GM10266 (cell line): Measurements from ENCODE around the gene ASGR1.

Experiments
- DNase-seq: peaks from one replicate; pipeline ENCODE4 v3.0.0; 2012; ENCODE audit errors: extremely low spot score
- TF ChIP-seq, protein P1 (sequence below): IDR thresholded peaks from 2 replicates; pipeline ENCODE4 v1.5.1; 2012; ENCODE audit warnings: mild to moderate bottlenecking, low read depth; ENCODE audit not compliant: control insufficient read depth, insufficient read depth; ENCODE audit errors: missing control alignments

The ASGR1 gene

DNA sequence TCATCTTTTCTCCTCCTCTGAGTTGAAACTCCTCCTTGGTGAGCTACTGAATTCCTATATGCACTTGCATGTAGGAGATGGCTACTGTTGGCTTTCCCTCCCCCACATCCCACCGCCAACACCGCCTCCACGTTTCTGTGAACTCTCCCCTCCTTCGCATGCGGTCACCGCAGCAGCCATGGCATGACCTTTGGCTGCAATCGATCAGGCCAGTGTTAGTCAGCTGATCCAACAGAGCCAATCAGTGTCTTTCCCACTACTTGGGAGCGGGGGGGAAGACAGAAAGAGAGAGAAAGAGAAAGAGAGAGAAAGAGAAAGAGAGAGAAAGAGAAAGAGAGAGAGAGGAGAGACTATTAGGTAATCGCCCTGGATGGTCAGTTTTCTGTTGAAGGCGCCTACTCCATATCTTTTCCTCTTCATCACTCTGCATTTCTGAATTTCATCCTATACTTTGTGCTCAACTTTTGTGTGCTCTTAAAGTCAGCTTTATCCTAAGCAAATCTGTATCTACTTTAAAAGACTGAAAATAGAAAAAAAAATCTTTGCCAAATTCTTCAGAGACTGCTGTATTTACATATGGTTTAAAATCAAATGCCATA is 22.7 kb downstream of the ASGR1 start:
- TF ChIP-seq, protein P1, sequence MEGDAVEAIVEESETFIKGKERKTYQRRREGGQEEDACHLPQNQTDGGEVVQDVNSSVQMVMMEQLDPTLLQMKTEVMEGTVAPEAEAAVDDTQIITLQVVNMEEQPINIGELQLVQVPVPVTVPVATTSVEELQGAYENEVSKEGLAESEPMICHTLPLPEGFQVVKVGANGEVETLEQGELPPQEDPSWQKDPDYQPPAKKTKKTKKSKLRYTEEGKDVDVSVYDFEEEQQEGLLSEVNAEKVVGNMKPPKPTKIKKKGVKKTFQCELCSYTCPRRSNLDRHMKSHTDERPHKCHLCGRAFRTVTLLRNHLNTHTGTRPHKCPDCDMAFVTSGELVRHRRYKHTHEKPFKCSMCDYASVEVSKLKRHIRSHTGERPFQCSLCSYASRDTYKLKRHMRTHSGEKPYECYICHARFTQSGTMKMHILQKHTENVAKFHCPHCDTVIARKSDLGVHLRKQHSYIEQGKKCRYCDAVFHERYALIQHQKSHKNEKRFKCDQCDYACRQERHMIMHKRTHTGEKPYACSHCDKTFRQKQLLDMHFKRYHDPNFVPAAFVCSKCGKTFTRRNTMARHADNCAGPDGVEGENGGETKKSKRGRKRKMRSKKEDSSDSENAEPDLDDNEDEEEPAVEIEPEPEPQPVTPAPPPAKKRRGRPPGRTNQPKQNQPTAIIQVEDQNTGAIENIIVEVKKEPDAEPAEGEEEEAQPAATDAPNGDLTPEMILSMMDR, result no peak
- no peak for DNase-seq

DNA sequence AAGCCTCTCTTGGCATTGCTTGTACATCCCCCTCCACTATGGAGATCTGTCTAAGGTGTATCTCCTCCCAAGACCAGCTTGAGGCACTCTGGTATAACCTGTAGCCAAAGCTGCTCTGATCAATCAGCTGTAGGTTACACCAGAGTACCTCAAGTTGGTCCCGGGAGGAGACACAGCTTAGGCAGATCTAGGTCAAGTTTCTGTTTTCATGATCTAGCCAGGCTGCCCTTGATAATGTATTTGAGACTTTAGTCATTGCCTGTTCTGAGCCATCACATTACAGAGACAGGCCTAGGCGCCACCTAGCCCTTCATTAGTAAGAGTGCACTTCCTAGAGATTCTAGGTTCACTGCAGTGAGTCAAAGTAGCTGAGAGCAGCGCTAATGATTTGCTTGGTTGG is 31.4 kb downstream of the ASGR1 start:
- DNase-seq, result no peak
- TF ChIP-seq, protein P1, result no peak

DNA sequence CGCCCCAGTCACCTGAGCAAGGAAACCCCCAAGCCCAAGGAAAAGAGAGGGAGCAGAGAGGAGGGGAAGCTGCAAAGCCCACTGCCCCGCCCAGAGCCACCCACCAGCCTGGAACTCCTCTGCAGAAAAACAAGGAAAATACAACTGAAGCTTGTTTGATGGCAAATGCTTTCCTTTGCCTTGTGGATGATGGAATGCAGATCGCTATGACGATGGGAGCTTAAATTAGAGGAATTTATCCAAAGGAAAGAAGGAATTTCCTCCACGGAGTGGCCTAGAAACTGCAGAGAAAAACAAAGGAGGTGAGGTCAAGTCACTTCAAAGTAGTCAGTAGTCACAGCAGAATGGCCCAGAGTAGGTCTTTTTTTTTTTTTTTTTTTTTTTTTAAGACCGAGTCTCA is 33.1 kb downstream of the ASGR1 start:
- DNase-seq, result no peak
- TF ChIP-seq, protein P1, result no peak

DNA sequence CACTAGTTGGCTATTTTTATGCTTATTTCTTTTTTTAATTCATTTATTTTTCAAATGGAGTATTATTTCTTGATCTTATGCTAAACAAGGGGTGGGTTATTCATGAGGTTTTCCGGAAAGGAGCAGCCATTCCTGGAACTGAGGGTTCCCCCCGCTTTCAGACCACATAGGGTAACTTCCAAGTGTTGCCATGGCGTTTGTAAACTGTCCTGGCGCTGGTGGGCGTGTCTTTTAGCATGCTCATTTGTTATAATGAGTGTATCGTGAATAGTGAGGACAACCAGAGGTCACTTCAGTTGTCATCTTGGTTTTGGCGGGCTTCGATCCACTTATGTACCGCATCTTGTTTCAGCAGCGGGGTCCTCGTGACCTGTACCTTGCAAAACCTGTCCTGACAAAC is 35.0 kb downstream of the ASGR1 start:
- DNase-seq, result no peak
- TF ChIP-seq, protein P1, result no peak

DNA sequence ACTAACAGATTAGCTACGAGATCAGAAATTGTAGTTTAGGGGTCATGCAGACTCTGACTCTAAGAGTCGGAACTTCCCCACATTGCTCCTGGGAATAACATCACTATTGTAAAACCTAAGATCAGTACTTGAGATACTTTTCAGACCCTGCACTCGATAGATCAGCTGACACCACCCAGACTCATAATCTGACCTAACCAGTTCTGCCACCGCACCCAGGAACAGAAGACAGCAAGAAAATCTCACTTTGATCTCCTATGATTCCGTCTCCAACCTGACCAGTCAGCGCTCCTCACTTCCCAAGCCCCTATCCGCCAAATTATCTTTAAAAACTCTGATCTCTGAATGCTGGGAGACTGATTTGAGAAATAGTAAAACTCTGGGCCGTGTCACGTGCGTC is 37.3 kb downstream of the ASGR1 start:
- TF ChIP-seq, protein P1, result no peak
- DNase-seq, result no peak

DNA sequence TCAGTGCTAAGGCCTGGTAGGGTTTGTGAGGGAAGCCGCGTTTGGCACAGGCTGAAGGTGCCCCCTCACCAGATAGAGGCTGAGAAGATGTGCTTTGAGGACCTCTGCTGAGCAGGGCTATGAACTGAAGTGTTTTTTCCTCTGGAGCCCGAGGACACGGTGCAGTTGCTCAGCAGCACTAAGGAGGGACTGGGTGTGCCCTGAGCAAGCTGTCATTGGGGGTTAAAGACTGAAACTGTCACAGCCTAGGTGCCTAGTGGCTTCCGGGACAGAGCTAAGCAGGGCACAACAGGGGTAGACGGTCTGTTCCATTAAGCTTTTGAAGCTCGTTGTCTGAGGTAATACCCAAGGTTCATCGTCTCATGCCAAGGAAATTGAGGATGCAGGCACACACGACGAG is 39.8 kb downstream of the ASGR1 start:
- no peak for DNase-seq
- TF ChIP-seq, protein P1, result no peak

DNA sequence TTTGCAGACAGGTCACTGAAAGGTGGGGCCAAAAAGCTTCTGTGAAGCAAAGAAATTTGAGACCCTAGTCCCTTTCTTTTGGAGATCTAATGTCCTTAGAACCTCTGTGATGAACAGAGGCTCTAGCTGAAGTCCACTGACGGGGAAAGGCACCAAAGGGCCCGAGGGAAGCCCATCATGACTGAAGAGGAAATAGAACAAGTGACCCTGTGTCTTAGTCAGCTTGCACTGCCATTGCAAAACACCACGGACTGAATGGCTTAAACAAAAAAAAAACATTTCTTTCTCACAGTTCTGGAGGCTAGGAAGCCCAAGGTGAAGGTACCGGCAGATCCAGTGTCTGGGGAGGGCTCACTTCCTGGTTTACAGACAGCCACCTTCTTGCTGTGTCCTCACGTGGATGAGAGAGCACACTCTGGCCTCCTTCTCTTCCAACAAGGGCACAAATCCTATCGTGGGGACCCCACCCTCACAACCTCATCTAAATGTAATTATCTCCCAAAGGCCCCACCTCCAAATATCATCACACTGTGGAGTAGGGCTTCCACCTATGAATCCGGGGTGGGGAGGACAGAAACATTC is 40.3 kb downstream of the ASGR1 start:
- TF ChIP-seq, protein P1, result no peak
- no peak for DNase-seq
